Kidney capillary endothelial cell (primary cell): Measurements from ENCODE around the gene HSPB9.
A peak's percentile ranks its signal among the peaks of the same experiment; 100 is the strongest.
"Not testable (repeated sequence)": the region's sequence is repeated elsewhere in the genome, so short reads cannot be mapped to it uniquely, and the experiment has no call there.

Experiments
- DNase-seq: peaks from one replicate; pipeline ENCODE4 v3.0.0-alpha.2; 2018; ENCODE audit warnings: low spot score

HSPB9 gene

GRCh38 chr17:42120161-42120769 is 2.3 kb upstream of the HSPB9 start:
- no peak for DNase-seq

GRCh38 chr17:42120770-42121769 is 1.5 kb upstream of the HSPB9 start, which contains the start of gene KAT2A:
Gene KAT2A, minus strand, starts transcription at chr17:42121367. Its CDS starts 63 bp downstream, at chr17:42121304.
- DNase-seq = peak; percentile 77

GRCh38 chr17:42124256-42124655 is 1.7 kb downstream of the HSPB9 start:
- no peak for DNase-seq

GRCh38 chr17:42125565-42125964 is 3.0 kb downstream of the HSPB9 start:
- DNase-seq = no peak

GRCh38 chr17:42126836-42127235 is 4.2 kb downstream of the HSPB9 start:
- no peak for DNase-seq

GRCh38 chr17:42127414-42127813 is 4.8 kb downstream of the HSPB9 start:
- no peak for DNase-seq

GRCh38 chr17:42129109-42129837 is 6.7 kb downstream of the HSPB9 start:
- no peak for DNase-seq

- DNase-seq = no peak
These were observed 7.8 kb downstream of the HSPB9 start for GRCh38 chr17:42130310-42130936.

- no peak for DNase-seq
These were observed 8.6 kb downstream of the HSPB9 start for GRCh38 chr17:42131232-42131631.

- DNase-seq = peak; percentile 78
These were observed 9.4 kb downstream of the HSPB9 start for GRCh38 chr17:42131981-42132432.

GRCh38 chr17:42132941-42133340 is 10.3 kb downstream of the HSPB9 start:
- no peak for DNase-seq

- DNase-seq = no peak
These were observed 10.9 kb downstream of the HSPB9 start for GRCh38 chr17:42133461-42134041.

- DNase-seq = no peak
These were observed 12.5 kb downstream of the HSPB9 start for GRCh38 chr17:42135151-42135550.

- DNase-seq = peak; percentile 92
These were observed 13.4 kb downstream of the HSPB9 start for GRCh38 chr17:42135664-42136653.

GRCh38 chr17:42136654-42137051 is 14.0 kb downstream of the HSPB9 start:
- DNase-seq = no peak

GRCh38 chr17:42138749-42139492 is 16.3 kb downstream of the HSPB9 start:
- DNase-seq = no peak

- not testable (repeated sequence) for DNase-seq
These were observed 18.1 kb downstream of the HSPB9 start for GRCh38 chr17:42140690-42141089.

GRCh38 chr17:42141382-42141781 is 18.8 kb downstream of the HSPB9 start:
- DNase-seq = no peak

- no peak for DNase-seq
These were observed 19.8 kb downstream of the HSPB9 start for GRCh38 chr17:42142371-42142896.
